HEK293 (cell line): Measurements from ENCODE around the gene HSD17B8.
A peak's percentile ranks its signal among the peaks of the same experiment; 100 is the strongest.

Experiments
- CTCF ChIA-PET: fragments of 350-600 bp; formaldehyde crosslinking; extraction: SDS; loops from one replicate; lab custom pipeline; 2021; ENCODE audit warnings: antibody characterized with exemption; lab: Yijun Ruan, JAX
- POLR2A ChIA-PET: fragments of 300-600 bp; formaldehyde crosslinking; extraction: SDS; loops from one replicate; lab custom pipeline; 2020; ENCODE audit warnings: antibody characterized with exemption, inconsistent platforms; lab: Yijun Ruan, JAX
- H3K27ac ChIP-seq: fragments of 200-500 bp; sonication (Bioruptor generic); 2 replicates; pipeline ENCODE4 v1.5.1; 2014; ENCODE audit warnings: low read depth, low read length, control low read depth, inconsistent platforms; ENCODE audit errors: extremely low read depth
- H3K36me3 ChIP-seq, 2 experiments: fragments of 200-500 bp in 1 of 2; sonication (Bioruptor generic) in 1 of 2; 1 replicate in 1 of 2; 2 replicates in 1 of 2; pipeline ENCODE4 v1.5.1; 2014 to 2017; ENCODE audit warnings: inconsistent platforms in 2 of 2, low read length in 2 of 2; ENCODE audit not compliant: control insufficient read depth in 2 of 2, insufficient read depth in 1 of 2
- H3K4me1 ChIP-seq: fragments of 200-500 bp; sonication (Bioruptor generic); 2 replicates; pipeline ENCODE4 v1.5.1; 2014; ENCODE audit warnings: mild to moderate bottlenecking, low read length, inconsistent platforms; ENCODE audit not compliant: control insufficient read depth, insufficient read depth
- H3K4me3 ChIP-seq: 2 replicates; pipeline ENCODE4 v1.5.1; 2011; ENCODE audit warnings: low read depth, mild to moderate bottlenecking, control low read depth, low read length, moderate library complexity
- H3K9me3 ChIP-seq: fragments of 200-500 bp; sonication (Bioruptor generic); 2 replicates; pipeline ENCODE4 v1.5.1; 2014; ENCODE audit warnings: low read depth, low read length, inconsistent platforms; ENCODE audit not compliant: control insufficient read depth, insufficient read depth
- EGR2 ChIP-seq: fragments of 450-650 bp; formaldehyde crosslinking; IDR thresholded peaks from 2 replicates; pipeline ENCODE4 v1.5.1; 2016; ENCODE audit warnings: low read depth, missing biosample characterization, missing genetic modification characterization
- GLIS2 ChIP-seq: fragments of 450-650 bp; formaldehyde crosslinking; IDR thresholded peaks from 2 replicates; pipeline ENCODE4 v1.5.1; 2016; ENCODE audit warnings: missing biosample characterization, missing genetic modification characterization
- HOXD13 ChIP-seq: sonication (generic); formaldehyde crosslinking; IDR thresholded peaks from 2 replicates; pipeline ENCODE4 v1.8.0; 2022; ENCODE audit warnings: missing genetic modification reagents, borderline replicate concordance
- KLF1 ChIP-seq: fragments of 450-650 bp; formaldehyde crosslinking; IDR thresholded peaks from 2 replicates; pipeline ENCODE4 v1.5.1; 2016; ENCODE audit warnings: missing biosample characterization, missing genetic modification characterization
- KLF17 ChIP-seq: fragments of 450-650 bp; formaldehyde crosslinking; IDR thresholded peaks from 2 replicates; pipeline ENCODE4 v1.5.1; 2016; ENCODE audit warnings: missing biosample characterization, missing genetic modification characterization
- KLF8 ChIP-seq: fragments of 450-650 bp; formaldehyde crosslinking; IDR thresholded peaks from 2 replicates; pipeline ENCODE4 v1.5.1; 2016; ENCODE audit warnings: missing biosample characterization, missing genetic modification characterization
- KLF9 ChIP-seq: fragments of 450-650 bp; formaldehyde crosslinking; IDR thresholded peaks from 2 replicates; pipeline ENCODE4 v1.5.1; 2016; ENCODE audit warnings: missing biosample characterization, missing genetic modification characterization, low read depth
- PATZ1 ChIP-seq: fragments of 450-650 bp; formaldehyde crosslinking; IDR thresholded peaks from 2 replicates; pipeline ENCODE4 v1.5.1; 2016; ENCODE audit warnings: missing biosample characterization, missing genetic modification characterization
- PRDM1 ChIP-seq: fragments of 450-650 bp; formaldehyde crosslinking; IDR thresholded peaks from 2 replicates; pipeline ENCODE4; 2016; ENCODE audit warnings: missing biosample characterization, missing genetic modification characterization
- PRDM10 ChIP-seq: fragments of 450-650 bp; formaldehyde crosslinking; IDR thresholded peaks from 2 replicates; pipeline ENCODE4 v1.5.1; 2016; ENCODE audit warnings: missing biosample characterization, missing genetic modification characterization
- SCRT1 ChIP-seq: fragments of 450-650 bp; formaldehyde crosslinking; IDR thresholded peaks from 2 replicates; pipeline ENCODE4 v1.5.1; 2016; ENCODE audit warnings: missing biosample characterization, missing genetic modification characterization, borderline replicate concordance
- ZBTB17 ChIP-seq: fragments of 450-650 bp; formaldehyde crosslinking; IDR thresholded peaks from 2 replicates; pipeline ENCODE4 v1.5.1; 2016; ENCODE audit warnings: missing biosample characterization, missing genetic modification characterization
- ZBTB26 ChIP-seq: fragments of 450-650 bp; formaldehyde crosslinking; optimal IDR thresholded peaks from 2 replicates; pipeline ENCODE3; 2016; ENCODE audit warnings: missing biosample characterization, mild to moderate bottlenecking, missing genetic modification characterization
- ZBTB8A ChIP-seq: fragments of 450-650 bp; formaldehyde crosslinking; IDR thresholded peaks from 2 replicates; pipeline ENCODE4 v1.5.1; 2016; ENCODE audit warnings: missing biosample characterization, missing genetic modification characterization
- ZFHX2 ChIP-seq: fragments of 450-650 bp; formaldehyde crosslinking; conservative IDR thresholded peaks from 2 replicates; pipeline ENCODE4 v1.5.1; 2016; ENCODE audit warnings: missing biosample characterization, missing genetic modification characterization
- ZNF132 ChIP-seq: fragments of 450-650 bp; formaldehyde crosslinking; IDR thresholded peaks from 2 replicates; pipeline ENCODE4 v1.5.1; 2017; ENCODE audit warnings: missing biosample characterization, missing genetic modification characterization, borderline replicate concordance
- ZNF366 ChIP-seq: fragments of 450-650 bp; formaldehyde crosslinking; conservative IDR thresholded peaks from 2 replicates; pipeline ENCODE4 v1.5.1; 2016; ENCODE audit warnings: missing biosample characterization, missing genetic modification characterization
- ZNF768 ChIP-seq: fragments of 450-650 bp; formaldehyde crosslinking; IDR thresholded peaks from 2 replicates; pipeline ENCODE4 v1.5.1; 2018; ENCODE audit warnings: missing biosample characterization, mild to moderate bottlenecking, missing genetic modification characterization
- ZSCAN30 ChIP-seq: fragments of 450-650 bp; IDR thresholded peaks from 2 replicates; pipeline ENCODE4 v1.5.1; 2018; ENCODE audit warnings: missing biosample characterization, mild to moderate bottlenecking, missing genetic modification characterization, moderate library complexity

The HSD17B8 gene

GRCh38 chr6:33211666-33212422 lies 7.4 kb downstream of the HSD17B8 start:
- CTCF ChIA-PET = interaction anchor here (0.6 to 3.9 kb wide), 3 partner anchors 36 to 118 kb away, joined by 3 to 30 read pairs (median 5); no protein-coding TSS in a partner anchor
- POLR2A ChIA-PET = interaction anchor here (0.9 to 2.0 kb wide), 4 partner anchors 15 to 65 kb away, joined by 3 to 10 read pairs (median 4); partner anchors contain the start of gene B3GALT4

GRCh38 chr6:33212857-33213165 lies 8.4 kb downstream of the HSD17B8 start:
- POLR2A ChIA-PET = interaction anchor here (0.9 to 2.0 kb wide), 5 partner anchors 14 to 241 kb away, joined by 3 to 10 read pairs (median 4); partner anchors contain the start of gene B3GALT4
- Histone ChIP-seq H3K4me3 (peak overlapping the region; percentile 38), H3K4me1 (peaks cover 8% of the 10 kb centered on the region), H3K36me3 (peaks cover 11 to 26% of the 10 kb centered on the region in 2 experiments; a peak in 2 of 3 replicates)
- CTCF ChIA-PET = interaction anchor here (0.6 to 1.5 kb wide), 3 partner anchors 27 to 212 kb away, joined by 3 to 5 read pairs (median 4); no protein-coding TSS in a partner anchor
- TF ChIP-seq PRDM1 (tag by site-specific recombination) (peak; percentile 76), ZFHX2 (tag by site-specific recombination) (no peak)
- TF ChIP-seq, all 188 proteins: peak for 1
- Histone ChIP-seq H3K9me3 (no peaks in the 10 kb centered on the region), H3K27ac (no peak overlapping the region)

More at GRCh38 chr6:33211666-33212422, 7.4 kb downstream of the HSD17B8 start:
- H3K4me1 ChIP-seq = peaks cover 11% of the 10 kb centered on the region
- no peak overlapping the region for H3K27ac ChIP-seq
- H3K4me3 ChIP-seq = no peak overlapping the region
- peaks cover 11 to 26% of the 10 kb centered on the region in 2 experiments; a peak in 2 of 3 replicates for H3K36me3 ChIP-seq
- H3K9me3 ChIP-seq = no peaks in the 10 kb centered on the region
- TF ChIP-seq KLF1 (tag by site-specific recombination) (peak; percentile 28), ZNF366 (peak; percentile 55; the same call in 1 of the 2 replicates), HOXD13 (CRISPR knock-in tag) (no peak), ZNF132 (tag by site-specific recombination) (no peak), KLF9 (tag by site-specific recombination) (0 out of 2 replicates have a peak, but pooled peaks have one; percentile 19), PRDM1 (tag by site-specific recombination) (peak; percentile 95), KLF8 (tag by site-specific recombination) (no peak)

GRCh38 chr6:33213166-33213988 lies 8.9 kb downstream of the HSD17B8 start:
- H3K9me3 ChIP-seq = no peaks in the 10 kb centered on the region
- H3K4me1 ChIP-seq = peaks cover 8% of the 10 kb centered on the region
- POLR2A ChIA-PET = interaction anchor here (0.9 to 2.0 kb wide), 5 partner anchors 13 to 242 kb away, joined by 3 to 10 read pairs (median 4); partner anchors contain the start of gene B3GALT4
- peak overlapping the region; percentile 38 for H3K4me3 ChIP-seq
- peaks cover 11 to 26% of the 10 kb centered on the region in 2 experiments; a peak in 2 of 3 replicates for H3K36me3 ChIP-seq
- no peak overlapping the region for H3K27ac ChIP-seq
- CTCF ChIA-PET = interaction anchor here (0.6 to 1.5 kb wide), 3 partner anchors 27 to 213 kb away, joined by 3 to 5 read pairs (median 4); no protein-coding TSS in a partner anchor
- TF ChIP-seq ZFHX2 (tag by site-specific recombination) = peak; percentile 87
- TF ChIP-seq SCRT1 (tag by site-specific recombination) = no peak
- 0 out of 2 replicates have a peak, but pooled peaks have one; percentile 34 for TF ChIP-seq PATZ1 (tag by site-specific recombination)
- TF ChIP-seq ZNF768 (tag by site-specific recombination) = no peak
- TF ChIP-seq GLIS2 = peak; percentile 36; the same call in 1 of the 2 replicates
- TF ChIP-seq PRDM10 (tag by site-specific recombination) = peak; percentile 93
- peak; percentile 80 for TF ChIP-seq ZBTB8A (tag by site-specific recombination)
- peak; percentile 14 for TF ChIP-seq ZBTB26 (tag by site-specific recombination)
- TF ChIP-seq ZSCAN30 = no peak
- peak; percentile 88 for TF ChIP-seq ZBTB17 (tag by site-specific recombination)
- TF ChIP-seq KLF17 (tag by site-specific recombination) = no peak
- TF ChIP-seq EGR2 (tag by site-specific recombination) = peak; percentile 71; the same call in 1 of the 2 replicates
